Neural cell (in vitro differentiated cells): ENCODE data around the gene NBEA. TPM values are rescaled to one million over a fixed set of nuclear protein-coding genes. Genes with fewer than 3 reads are reported as not detected.

Source experiments
- H2AFZ ChIP-seq: fragments of 200-600, 300-800 bp; sonication (generic), shearing (Covaris generic); 2 replicates; pipeline ENCODE4 v1.6.0; 2014; ENCODE audit warnings: low read depth, mild to moderate bottlenecking, antibody characterized with exemption, low read length, moderate library complexity
- H3F3A ChIP-seq: fragments of 200-600 bp; shearing (Covaris generic); 2 replicates; pipeline ENCODE4 v1.6.1; 2016; ENCODE audit warnings: mild to moderate bottlenecking, moderate library complexity, mixed read lengths, antibody characterized with exemption, low read length; ENCODE audit not compliant: insufficient read depth, poor library complexity, severe bottlenecking
- H3K27ac ChIP-seq: fragments of 200-600, 300-800 bp; sonication (generic), shearing (Covaris generic); 2 replicates; pipeline ENCODE4 v1.5.1; 2014; ENCODE audit warnings: mild to moderate bottlenecking, low read length, moderate library complexity
- H3K27me3 ChIP-seq: fragments of 300-800, 200-600 bp; sonication (generic), shearing (Covaris generic); 2 replicates; pipeline ENCODE4 v1.6.0; 2014; ENCODE audit warnings: mild to moderate bottlenecking, low read depth, low read length, moderate library complexity; ENCODE audit not compliant: insufficient read depth
- H3K36me3 ChIP-seq: fragments of 300-800, 200-600 bp; sonication (generic), shearing (Covaris generic); 2 replicates; pipeline ENCODE4 v1.5.1; 2014; ENCODE audit warnings: mild to moderate bottlenecking, antibody characterized with exemption, low read length, moderate library complexity; ENCODE audit not compliant: insufficient read depth
- H3K4me2 ChIP-seq: fragments of 300-800, 200-600 bp; sonication (generic), shearing (Covaris generic); 2 replicates; pipeline ENCODE4 v1.6.0; 2014; ENCODE audit warnings: mild to moderate bottlenecking, low read length
- H3K4me3 ChIP-seq: fragments of 300-800, 200-600 bp; sonication (generic), shearing (Covaris generic); 2 replicates; pipeline ENCODE4 v1.5.1; 2014; ENCODE audit warnings: mild to moderate bottlenecking, low read length, moderate library complexity
- H3K79me2 ChIP-seq: fragments of 200-600 bp; shearing (Covaris generic); replicated peaks from 2 replicates; pipeline ENCODE4 v1.6.0; 2014; ENCODE audit warnings: mild to moderate bottlenecking, low read length, moderate library complexity; ENCODE audit not compliant: insufficient read depth
- H3K9ac ChIP-seq: fragments of 300-800, 200-600 bp; sonication (generic), shearing (Covaris generic); 2 replicates; pipeline ENCODE4 v1.6.1; 2016; ENCODE audit warnings: mild to moderate bottlenecking, low read length, mixed read lengths
- H3K9me2 ChIP-seq: fragments of 200-600 bp; shearing (Covaris generic); 2 replicates; pipeline ENCODE4 v1.6.1; 2016; ENCODE audit warnings: mild to moderate bottlenecking, low read length, mixed read lengths; ENCODE audit not compliant: insufficient read depth
- H3K9me3 ChIP-seq: fragments of 200-600, 300-800 bp; sonication (generic), shearing (Covaris generic); 2 replicates; pipeline ENCODE4 v1.6.1; 2016; ENCODE audit warnings: mild to moderate bottlenecking, mixed run types, low read length, moderate library complexity, mixed read lengths
- H4K20me1 ChIP-seq: fragments of 200-600 bp; shearing (Covaris generic); 2 replicates; pipeline ENCODE4 v1.6.1; 2016; ENCODE audit warnings: mild to moderate bottlenecking, mixed run types; ENCODE audit not compliant: insufficient read depth
- EP300 ChIP-seq: fragments of 450-650 bp; conservative IDR thresholded peaks from 2 replicates; pipeline ENCODE4 v1.6.1; 2014; ENCODE audit warnings: antibody characterized with exemption, mild to moderate bottlenecking, moderate library complexity; ENCODE audit not compliant: poor library complexity, severe bottlenecking
- EZH2 ChIP-seq: fragments of 200-600, 300-800 bp; shearing (Covaris generic), sonication (generic); IDR thresholded peaks from 2 replicates; pipeline ENCODE4 v1.6.1; 2014; ENCODE audit warnings: antibody characterized with exemption, low read length, borderline replicate concordance, mild to moderate bottlenecking; ENCODE audit not compliant: insufficient read depth, poor library complexity, severe bottlenecking
- MXI1 ChIP-seq: fragments of 450-650 bp; conservative IDR thresholded peaks from 2 replicates; pipeline ENCODE4 v1.6.1; 2014; ENCODE audit warnings: antibody characterized with exemption, mild to moderate bottlenecking; ENCODE audit not compliant: poor library complexity, severe bottlenecking
- POLR2AphosphoS5 ChIP-seq: IDR thresholded peaks from 2 replicates; pipeline ENCODE4 v1.6.1; 2012
- RAD21 ChIP-seq: fragments of 450-650 bp; conservative IDR thresholded peaks from 2 replicates; pipeline ENCODE4 v1.6.1; 2014; ENCODE audit warnings: antibody characterized with exemption, mild to moderate bottlenecking, moderate library complexity
- SMC3 ChIP-seq: fragments of 450-650 bp; conservative IDR thresholded peaks from 2 replicates; pipeline ENCODE4 v1.6.1; 2014; ENCODE audit warnings: antibody characterized with exemption, mild to moderate bottlenecking, moderate library complexity; ENCODE audit not compliant: poor library complexity
- TAF1 ChIP-seq: IDR thresholded peaks from 2 replicates; pipeline ENCODE4 v1.6.1; 2012; ENCODE audit warnings: low read depth
- polyA plus RNA-seq: library from polyadenylated mRNA; depleted of rRNA; stranded (reverse); fragments of >200 nt; gene quantifications from 2 replicates; pipeline ENCODE4 v1.2.3, GENCODE V29; 2014
- TF ChIP-seq, protein P1 (sequence below): IDR thresholded peaks from 2 replicates; pipeline ENCODE4 v1.6.1; 2012; ENCODE audit warnings: borderline replicate concordance
- TF ChIP-seq, protein P2 (sequence below): fragments of 450-650 bp; IDR thresholded peaks from 2 replicates; pipeline ENCODE4 v1.5.1; 2014; ENCODE audit warnings: antibody characterized with exemption, mild to moderate bottlenecking, moderate library complexity; ENCODE audit not compliant: poor library complexity, severe bottlenecking

Gene NBEA
- polyA plus RNA-seq, 1 donor from 2014 or later, result 55.8 TPM

DNA sequence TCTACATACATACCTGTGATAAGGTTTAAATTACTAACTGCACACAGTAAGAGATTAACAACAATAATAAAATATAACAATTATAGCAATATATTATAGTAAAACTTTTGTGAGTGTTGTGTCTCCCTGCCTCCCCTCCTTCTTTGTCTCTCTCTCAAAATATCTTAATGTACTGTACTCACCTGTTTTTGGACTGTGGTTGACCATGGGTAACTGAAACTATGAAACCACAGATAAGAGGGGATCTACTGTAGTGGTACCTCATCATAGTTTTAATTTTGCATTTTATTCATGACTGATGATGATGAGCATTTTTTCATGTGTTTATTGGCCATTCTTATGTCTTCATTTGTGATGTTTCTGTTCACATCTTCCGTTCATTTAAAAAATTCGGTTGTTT, 104.5 kb downstream of the NBEA start:
- Histone ChIP-seq H3K79me2 (no peaks in the 10 kb centered on the region), H3K4me3 (no peak overlapping the region), H4K20me1 (no peaks in the 10 kb centered on the region), H3K4me2 (no peak overlapping the region), H3K27ac (no peak overlapping the region), H3K27me3 (no peaks in the 10 kb centered on the region), H3K36me3 (peaks cover 6% of the 10 kb centered on the region), H2AFZ (no peak overlapping the region), H3K9ac (no peak overlapping the region), H3F3A (no peaks in the 10 kb centered on the region), H3K9me3 (no peaks in the 10 kb centered on the region), H3K9me2 (no peaks in the 10 kb centered on the region)
- no peak for TF ChIP-seq SMC3
- no peak for TF ChIP-seq EZH2
- no peak for TF ChIP-seq MXI1

DNA sequence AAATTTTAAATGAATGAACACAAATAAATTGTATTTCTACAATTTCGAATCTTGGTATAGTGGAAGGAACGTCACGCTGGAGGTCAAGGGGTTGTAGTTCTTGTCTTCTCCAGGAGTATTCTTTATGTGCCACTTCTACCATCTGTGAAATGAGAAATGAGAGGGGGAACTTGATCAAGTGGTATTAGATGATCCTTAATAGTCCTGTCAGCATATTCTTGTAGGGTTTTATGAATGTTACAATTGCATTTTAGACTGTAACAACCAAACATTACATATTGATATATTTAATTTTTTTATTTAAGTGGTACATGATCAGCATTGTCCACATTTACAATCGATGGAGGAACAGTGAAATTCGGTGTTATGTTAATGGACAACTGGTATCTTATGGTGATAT, 113.6 kb downstream of the NBEA start:
- Histone ChIP-seq H3K9me2 (no peaks in the 10 kb centered on the region), H3K4me3 (no peak overlapping the region), H4K20me1 (no peaks in the 10 kb centered on the region), H3F3A (no peaks in the 10 kb centered on the region), H3K27ac (no peak overlapping the region), H3K27me3 (no peaks in the 10 kb centered on the region), H3K9me3 (no peaks in the 10 kb centered on the region), H3K4me2 (no peak overlapping the region), H2AFZ (no peak overlapping the region), H3K36me3 (no peaks in the 10 kb centered on the region), H3K79me2 (no peaks in the 10 kb centered on the region), H3K9ac (no peak overlapping the region)
- no peak for TF ChIP-seq POLR2AphosphoS5
- no peak for TF ChIP-seq SMC3
- no peak for TF ChIP-seq EP300
- TF ChIP-seq TAF1, result no peak
- no peak for TF ChIP-seq MXI1
- TF ChIP-seq, protein P1, sequence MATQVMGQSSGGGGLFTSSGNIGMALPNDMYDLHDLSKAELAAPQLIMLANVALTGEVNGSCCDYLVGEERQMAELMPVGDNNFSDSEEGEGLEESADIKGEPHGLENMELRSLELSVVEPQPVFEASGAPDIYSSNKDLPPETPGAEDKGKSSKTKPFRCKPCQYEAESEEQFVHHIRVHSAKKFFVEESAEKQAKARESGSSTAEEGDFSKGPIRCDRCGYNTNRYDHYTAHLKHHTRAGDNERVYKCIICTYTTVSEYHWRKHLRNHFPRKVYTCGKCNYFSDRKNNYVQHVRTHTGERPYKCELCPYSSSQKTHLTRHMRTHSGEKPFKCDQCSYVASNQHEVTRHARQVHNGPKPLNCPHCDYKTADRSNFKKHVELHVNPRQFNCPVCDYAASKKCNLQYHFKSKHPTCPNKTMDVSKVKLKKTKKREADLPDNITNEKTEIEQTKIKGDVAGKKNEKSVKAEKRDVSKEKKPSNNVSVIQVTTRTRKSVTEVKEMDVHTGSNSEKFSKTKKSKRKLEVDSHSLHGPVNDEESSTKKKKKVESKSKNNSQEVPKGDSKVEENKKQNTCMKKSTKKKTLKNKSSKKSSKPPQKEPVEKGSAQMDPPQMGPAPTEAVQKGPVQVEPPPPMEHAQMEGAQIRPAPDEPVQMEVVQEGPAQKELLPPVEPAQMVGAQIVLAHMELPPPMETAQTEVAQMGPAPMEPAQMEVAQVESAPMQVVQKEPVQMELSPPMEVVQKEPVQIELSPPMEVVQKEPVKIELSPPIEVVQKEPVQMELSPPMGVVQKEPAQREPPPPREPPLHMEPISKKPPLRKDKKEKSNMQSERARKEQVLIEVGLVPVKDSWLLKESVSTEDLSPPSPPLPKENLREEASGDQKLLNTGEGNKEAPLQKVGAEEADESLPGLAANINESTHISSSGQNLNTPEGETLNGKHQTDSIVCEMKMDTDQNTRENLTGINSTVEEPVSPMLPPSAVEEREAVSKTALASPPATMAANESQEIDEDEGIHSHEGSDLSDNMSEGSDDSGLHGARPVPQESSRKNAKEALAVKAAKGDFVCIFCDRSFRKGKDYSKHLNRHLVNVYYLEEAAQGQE, result no peak
- no peak for TF ChIP-seq EZH2
- TF ChIP-seq RAD21, result no peak
- TF ChIP-seq, protein P2, sequence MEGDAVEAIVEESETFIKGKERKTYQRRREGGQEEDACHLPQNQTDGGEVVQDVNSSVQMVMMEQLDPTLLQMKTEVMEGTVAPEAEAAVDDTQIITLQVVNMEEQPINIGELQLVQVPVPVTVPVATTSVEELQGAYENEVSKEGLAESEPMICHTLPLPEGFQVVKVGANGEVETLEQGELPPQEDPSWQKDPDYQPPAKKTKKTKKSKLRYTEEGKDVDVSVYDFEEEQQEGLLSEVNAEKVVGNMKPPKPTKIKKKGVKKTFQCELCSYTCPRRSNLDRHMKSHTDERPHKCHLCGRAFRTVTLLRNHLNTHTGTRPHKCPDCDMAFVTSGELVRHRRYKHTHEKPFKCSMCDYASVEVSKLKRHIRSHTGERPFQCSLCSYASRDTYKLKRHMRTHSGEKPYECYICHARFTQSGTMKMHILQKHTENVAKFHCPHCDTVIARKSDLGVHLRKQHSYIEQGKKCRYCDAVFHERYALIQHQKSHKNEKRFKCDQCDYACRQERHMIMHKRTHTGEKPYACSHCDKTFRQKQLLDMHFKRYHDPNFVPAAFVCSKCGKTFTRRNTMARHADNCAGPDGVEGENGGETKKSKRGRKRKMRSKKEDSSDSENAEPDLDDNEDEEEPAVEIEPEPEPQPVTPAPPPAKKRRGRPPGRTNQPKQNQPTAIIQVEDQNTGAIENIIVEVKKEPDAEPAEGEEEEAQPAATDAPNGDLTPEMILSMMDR, result no peak

DNA sequence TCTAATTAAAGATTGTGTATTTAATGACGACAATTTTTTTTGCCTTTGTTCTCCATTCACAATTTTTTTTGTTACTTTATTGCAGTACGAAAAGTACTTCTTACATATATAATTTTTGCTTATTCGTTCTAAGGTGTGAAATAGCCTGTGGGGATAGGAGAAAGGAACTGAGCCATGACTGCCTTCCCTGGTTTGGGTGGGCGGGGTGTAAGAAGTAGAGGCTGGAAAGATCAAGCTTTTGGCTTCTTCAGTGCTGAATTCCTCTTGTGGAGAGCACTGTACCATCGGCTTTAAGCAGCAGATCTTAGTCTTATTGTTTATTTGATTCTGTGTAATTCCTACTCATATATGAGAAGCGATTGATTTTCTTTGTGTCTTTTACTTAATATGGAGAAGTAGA, 115.8 kb downstream of the NBEA start:
- no peak overlapping the region for H2AFZ ChIP-seq
- no peak overlapping the region for H3K4me3 ChIP-seq
- H3K27ac ChIP-seq, result no peak overlapping the region
- H4K20me1 ChIP-seq, result no peaks in the 10 kb centered on the region
- no peaks in the 10 kb centered on the region for H3K36me3 ChIP-seq
- H3K9ac ChIP-seq, result no peak overlapping the region
- no peaks in the 10 kb centered on the region for H3K79me2 ChIP-seq
- H3K9me3 ChIP-seq, result no peaks in the 10 kb centered on the region
- TF ChIP-seq, protein P2, result no peak
- TF ChIP-seq SMC3 (no peak), EZH2 (no peak), POLR2AphosphoS5 (no peak), MXI1 (no peak), RAD21 (no peak), EP300 (no peak), TAF1 (no peak)
- TF ChIP-seq, protein P1, result no peak
- H3K9me2 ChIP-seq, result no peaks in the 10 kb centered on the region
- H3K4me2 ChIP-seq, result no peak overlapping the region
- no peaks in the 10 kb centered on the region for H3K27me3 ChIP-seq
- no peaks in the 10 kb centered on the region for H3F3A ChIP-seq
